Measurements from ENCODE around the gene TBX21.

GRCh38 chr17:47700471-47701449, 32.3 kb upstream of the TBX21 start:
- no peak for TF ChIP-seq PBX3 (IDR thresholded peaks at IDR 0.05; ENCODE audit: insufficient replicate concordance, low read depth, low read length)
- TF ChIP-seq TCF12 (IDR thresholded peaks at IDR 0.05; ENCODE audit: low read depth, low read length), result no peak
- no peak for TF ChIP-seq POLR2AphosphoS5 (IDR thresholded peaks at IDR 0.05; ENCODE audit: low read length)
- TF ChIP-seq POLR2A (IDR thresholded peaks at IDR 0.05; ENCODE audit: low read depth, low read length), result no peak
- no peak for TF ChIP-seq USF1 (IDR thresholded peaks at IDR 0.05; ENCODE audit: borderline replicate concordance, extremely low read length, insufficient read depth, low read depth, low read length)
- no peak for TF ChIP-seq ZSCAN29 (IDR thresholded peaks at IDR 0.05)
- no peak for TF ChIP-seq CTCF (IDR thresholded peaks at IDR 0.05 in 2 of 3, conservative IDR thresholded peaks at IDR 0.05 in 1 of 3; ENCODE audit: control insufficient read depth in 2 of 3, extremely low read depth in 1 of 3, insufficient read depth in 1 of 3, low read depth in 3 of 3, low read length in 3 of 3)
- TF ChIP-seq SMAD1 (IDR thresholded peaks at IDR 0.05; ENCODE audit: low read depth, partially characterized antibody), result no peak

All from GM12878 (cell line).